Cortex of kidney (tissue), 1 donor: ENCODE data around the gene ANGPTL7.
"Not testable (repeated sequence)": the region's sequence is repeated elsewhere in the genome, so short reads cannot be mapped to it uniquely, and the experiment has no call there.

Experiments
- DNase-seq: peaks from one replicate; lab custom pipeline; 2025; lab: John Stamatoyannopoulos, UW

Gene ANGPTL7

DNA sequence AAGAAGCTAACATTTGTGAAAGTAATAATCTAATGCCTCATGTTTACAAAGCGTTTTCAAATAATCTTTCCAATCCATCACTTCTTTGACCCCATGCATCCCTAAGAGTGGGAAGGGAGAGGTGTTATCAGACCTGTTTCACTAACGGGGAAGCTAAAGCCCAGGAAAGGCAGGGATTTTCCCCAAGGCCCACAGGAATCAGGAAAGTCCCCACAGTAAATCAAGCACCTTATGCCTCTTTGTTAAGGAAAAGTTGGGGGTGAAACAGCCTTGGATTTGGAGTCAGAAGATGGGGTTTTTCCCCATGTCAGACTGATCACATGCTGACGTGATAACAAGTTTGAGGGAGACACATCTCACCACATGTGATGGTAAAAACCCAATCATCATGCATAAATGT, 20.0 kb upstream of the ANGPTL7 start:
- DNase-seq = no peak

DNA sequence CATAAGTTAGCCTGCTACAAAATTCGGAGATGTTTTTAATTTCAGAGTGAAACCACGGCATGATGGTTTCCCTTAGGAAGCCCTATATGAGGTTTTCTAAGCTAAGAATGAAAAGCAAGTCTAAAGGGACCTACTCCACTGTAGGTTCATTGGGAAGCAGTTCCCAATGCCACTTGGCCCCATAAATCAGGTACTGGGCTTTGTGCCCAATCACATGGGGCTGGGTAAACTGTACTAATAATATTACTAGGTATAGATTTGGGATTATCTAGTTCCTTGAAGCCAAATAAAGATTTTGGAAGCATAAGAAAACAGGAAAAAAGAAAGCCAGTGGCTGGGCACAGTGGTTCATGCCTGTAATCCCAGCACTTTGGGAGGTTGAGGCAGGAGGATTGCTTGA, 19.1 kb upstream of the ANGPTL7 start:
- no peak for DNase-seq

DNA sequence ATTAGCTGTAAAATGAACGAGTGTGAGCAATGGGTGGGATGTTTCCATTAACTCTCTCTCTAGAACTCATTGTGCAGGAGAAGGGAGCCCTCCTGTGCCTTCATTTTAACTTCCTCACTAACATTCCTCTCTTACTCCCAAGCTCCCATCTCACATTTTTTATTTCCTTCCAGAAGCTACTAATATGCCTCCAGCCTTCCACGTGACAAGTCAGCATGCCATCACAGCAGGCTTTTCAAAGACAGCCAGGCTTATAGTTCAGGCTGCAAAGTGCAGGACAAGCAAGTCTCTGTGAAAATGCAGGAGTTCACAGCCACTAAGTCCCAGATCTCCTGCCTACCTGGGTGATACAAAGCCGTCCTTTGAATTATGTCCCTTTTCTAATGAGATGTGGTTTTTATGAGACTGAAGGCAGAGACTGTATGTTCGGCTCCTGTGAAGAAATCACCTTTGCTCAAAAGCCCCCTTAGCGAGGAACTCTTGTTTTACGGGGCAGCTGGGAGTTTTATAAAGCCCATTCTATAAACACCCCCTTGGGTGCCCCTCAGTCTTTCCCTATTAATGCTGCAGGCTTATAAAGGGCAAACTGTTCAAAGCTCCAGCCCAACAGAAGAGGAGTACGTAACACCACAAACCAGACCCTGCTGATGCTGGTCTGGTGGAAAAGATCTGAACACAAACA, 14.8 kb upstream of the ANGPTL7 start:
- DNase-seq = no peak

DNA sequence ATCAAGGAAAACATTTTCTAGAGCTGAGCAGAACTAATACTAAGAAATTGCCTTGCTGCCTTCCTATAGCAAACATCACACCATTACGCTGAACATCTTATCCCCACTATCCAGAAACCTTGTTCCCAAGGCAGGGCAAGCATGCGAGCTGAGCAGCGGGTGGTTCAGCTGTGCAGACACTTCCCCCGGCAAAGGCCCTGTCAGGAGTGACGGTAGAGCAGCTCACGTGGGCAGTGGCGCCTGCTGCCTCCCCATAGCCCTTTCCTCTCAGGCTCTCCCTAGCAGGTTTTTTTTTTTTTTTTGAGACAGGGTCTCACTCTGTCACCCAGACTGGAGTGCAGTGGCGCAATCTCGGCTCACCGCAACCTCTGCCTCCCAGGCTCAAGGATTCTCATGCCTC, 13.7 kb upstream of the ANGPTL7 start:
- DNase-seq = no peak

DNA sequence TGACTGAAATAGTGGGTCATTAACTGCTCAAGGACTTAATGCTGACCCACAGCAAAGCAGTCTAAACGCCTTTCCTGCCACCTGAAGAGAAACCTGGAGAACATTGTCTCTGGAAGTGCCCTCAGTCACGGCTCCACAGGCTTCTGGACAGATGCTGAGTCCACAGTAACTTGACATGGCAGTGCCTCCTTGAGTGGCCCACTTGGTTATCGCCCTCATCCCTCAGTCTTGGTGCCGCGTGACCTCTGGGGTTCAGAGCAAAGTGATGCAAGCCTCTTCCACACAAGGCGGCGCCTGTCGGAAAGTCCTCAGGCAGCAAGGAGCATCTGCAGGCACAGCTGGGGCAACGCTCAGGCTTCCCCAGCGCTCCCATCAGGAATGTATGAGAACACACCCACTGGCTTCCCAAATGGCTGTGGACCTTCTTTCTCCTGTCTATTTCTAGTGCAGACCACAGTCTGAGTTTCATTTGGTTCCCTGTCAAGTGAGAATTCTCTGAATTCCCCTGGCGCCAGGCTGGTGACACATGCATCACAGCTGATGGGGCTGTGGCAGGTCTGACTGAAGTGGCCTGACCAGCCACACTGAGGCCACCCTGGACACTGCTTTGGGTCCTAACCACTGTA, 13.0 kb upstream of the ANGPTL7 start:
- DNase-seq = no peak

DNA sequence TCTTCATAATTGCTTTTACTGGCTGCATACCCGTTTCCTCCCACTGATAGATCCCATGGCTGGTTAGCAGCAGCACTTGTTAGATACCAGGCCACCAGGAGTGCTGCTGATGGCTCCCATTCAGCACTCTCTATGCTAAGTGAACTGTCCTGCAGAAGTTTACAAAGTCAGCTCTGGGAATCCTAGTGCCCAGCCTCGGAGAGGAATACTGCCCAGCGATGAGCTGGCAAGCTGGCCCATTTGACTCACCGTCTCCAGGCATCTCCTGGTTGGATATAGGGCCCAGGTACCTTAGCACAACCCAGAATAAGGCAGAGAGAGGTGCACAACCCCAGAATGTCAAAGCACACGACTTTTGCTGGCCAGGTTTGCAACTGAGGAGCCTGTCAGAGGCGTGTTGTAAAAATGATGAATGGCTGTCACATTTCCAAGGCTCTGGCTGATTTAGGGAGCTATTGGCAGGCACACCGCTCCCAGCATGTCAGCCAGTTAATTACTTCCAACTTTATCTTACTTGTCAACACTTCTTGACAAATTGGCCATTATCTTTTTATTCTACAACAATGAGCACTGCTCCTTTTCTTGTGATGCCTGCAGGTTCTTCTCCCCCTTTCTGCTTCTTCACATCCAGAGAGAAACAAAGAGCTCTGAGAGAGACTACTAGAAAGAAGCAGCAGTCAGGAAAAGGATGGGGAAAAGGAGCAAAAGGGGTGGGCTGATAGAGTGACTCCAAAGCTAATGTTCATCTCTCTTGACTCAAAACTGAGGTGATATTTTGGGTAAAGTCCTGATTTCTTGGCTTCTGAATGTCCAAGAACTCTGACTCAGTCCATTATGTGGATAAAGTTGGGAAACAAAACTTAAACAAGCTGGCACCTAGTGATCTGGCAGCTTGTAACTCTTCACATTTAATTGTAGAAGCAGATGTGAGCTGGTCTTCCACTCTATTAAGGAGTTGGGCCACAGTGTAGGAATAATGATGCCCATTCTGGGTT, 10.8 kb upstream of the ANGPTL7 start:
- no peak for DNase-seq

DNA sequence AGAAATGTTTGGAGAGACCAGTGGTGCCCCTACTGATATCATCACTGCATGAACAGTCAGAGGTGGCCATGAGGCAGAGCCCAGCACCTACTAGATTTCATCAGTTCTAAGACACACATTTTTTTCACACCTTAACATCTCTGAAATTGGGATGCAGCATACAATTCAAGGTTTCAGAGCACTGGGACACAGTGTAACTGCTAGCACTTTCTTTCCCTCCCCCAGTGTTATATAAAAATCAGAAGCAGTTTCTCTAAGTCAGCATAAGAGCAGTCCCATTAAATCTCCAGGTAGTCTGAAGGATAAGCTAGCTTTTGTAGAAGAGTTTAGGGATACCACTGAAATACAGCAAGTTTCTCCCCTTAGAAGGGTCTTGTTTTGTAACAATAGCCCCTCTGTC, 10.0 kb upstream of the ANGPTL7 start:
- DNase-seq = no peak

DNA sequence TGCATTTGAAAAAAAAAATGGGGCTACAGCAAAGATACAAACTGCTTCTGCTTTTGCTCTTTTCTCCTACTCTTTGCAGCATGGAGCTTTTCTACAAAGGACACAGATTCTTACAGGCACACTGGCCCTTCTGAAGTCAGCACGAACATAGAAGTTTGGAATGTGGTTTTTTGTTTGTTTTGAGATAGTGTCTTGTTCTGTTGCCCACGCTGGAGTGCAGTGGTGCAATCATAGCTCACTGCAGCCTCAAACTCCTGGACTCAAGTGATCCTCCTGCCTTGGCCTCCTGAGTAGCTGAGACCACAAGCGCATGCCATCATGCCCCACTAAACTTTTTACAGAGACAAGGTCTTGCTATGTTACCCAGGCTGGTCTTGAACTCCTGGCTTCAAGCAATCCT, 9.4 kb upstream of the ANGPTL7 start:
- DNase-seq = not testable (repeated sequence)

DNA sequence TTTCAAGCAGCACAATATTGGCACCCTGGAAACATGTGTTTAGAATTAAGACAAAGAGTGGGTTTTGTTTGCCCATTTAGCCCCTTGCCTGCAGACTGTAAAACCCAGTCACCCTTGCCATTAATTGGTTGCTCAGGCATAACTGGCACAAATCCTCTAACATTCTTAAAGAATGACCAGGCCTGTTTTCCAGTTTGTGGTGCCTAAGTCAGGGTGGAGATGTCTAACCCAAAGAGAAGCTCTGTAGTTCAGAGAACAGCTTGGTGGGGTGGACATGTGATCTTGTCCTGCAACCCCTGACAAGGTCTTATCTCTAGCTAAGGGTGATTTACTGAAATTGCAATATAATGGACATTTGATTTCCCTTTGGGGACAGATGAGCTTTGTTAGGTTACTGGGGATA, 8.8 kb upstream of the ANGPTL7 start:
- DNase-seq = no peak

DNA sequence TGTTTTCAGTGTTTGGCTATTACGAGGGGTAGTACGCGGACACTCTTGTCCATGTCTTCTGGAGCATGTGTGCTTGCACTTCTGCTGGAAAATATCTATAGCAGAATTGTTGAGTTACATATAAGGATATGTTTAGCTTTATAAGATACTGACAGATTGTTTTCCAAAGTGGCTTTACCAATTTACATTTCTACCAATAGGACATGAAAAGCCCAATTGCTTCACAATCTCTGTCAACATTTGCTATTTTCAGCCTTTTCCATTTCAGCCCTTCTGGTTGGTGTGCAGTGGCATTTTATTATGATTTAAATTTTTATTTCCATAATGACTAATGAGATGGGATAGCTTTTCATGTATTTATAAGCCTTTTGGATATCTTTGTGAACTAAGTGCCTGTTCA, 6.3 kb upstream of the ANGPTL7 start:
- DNase-seq = no peak

DNA sequence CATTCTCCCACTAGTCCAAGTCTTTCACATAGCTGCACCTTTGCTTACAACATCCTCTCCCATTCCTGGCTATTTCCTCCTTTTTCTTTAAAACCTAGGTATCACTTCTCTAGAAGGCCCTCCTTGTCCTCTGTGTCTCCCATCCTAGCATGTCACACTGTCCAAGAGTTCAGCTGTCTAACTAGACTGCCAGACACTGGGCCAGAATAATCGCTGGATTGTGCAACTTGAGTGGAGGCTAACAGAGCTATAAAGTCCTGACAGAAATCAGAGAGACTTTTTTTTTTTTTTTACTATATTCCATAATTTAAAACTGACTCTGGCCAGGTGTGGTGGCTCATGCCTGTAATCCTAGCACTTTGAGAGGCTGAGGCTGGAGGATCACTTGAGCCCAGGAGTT, 4.2 kb upstream of the ANGPTL7 start:
- DNase-seq = no peak

DNA sequence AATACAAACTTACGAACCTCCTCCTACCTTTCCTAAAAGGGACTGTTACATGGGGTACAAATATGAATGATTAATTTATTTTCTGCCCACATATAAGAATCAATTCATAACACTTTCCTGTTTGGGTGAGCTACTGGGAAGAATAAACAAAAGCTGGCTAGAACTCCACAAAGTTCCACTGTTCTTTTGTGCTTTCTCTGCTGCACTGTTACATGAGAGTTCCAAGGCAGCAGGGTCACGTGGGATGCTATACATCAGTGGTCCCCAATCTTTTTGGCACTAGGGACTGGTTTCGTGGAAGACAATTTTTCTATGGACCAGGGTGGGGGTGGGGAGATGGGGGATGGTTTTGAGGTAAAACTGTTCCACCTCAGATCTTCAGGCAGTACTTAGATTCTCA, 2.2 kb upstream of the ANGPTL7 start:
- DNase-seq = no peak

DNA sequence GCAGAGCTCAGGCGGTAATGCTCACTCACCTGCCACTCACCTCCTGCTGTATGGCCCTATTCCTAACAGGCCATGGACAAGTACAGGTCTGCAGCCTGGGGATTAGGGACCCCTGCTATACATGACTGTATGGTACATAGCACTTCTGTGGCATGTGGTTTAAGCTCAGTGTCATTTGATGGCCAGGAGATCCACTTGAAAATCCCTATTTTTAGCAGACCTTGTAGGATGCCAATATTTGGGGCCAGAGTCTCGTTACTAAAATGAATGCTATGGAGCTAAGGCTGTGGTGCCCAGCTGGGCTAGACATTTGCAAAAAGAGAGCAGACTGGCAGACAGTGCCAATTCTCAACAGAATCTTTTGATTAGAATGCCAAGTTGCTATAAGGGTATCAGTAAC, 1.7 kb upstream of the ANGPTL7 start:
- no peak for DNase-seq

DNA sequence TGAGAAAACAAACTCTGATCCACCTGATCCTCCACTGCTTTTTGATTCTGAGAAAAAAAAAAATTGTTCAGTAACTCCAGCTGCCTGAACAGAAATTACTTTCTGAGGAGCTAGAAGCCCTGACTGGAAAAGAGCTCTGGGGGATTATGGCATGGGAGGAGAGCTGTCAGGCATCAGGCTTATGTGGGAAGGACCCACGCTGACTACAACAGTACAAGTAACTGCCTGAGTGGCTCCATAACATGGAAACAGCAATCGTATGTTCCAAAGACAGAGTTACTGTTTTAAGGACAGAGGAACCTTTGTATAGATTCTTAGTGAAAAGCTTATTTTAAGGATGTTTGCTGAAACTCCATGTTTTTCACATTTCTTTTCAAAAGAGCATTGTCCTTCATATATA, 1.2 kb upstream of the ANGPTL7 start:
- no peak for DNase-seq

DNA sequence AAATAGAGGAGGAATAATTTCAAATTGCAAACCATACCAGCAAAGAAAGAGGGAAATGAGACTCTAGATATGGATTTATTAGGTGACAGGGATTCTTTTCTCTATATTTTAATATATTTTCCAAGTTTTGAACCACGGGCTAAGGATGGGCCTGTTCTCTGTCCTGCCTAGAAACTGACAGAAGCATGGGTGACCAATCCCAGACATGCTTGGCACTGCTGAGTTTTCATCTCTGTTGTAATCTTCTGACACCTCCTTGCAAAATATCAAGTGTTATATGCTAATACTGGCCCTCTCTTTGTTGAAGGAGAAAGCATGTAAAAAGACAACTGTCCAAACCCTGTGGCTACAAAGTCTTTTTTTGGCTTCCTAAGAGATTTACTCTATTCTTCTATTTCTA, 774 bp upstream of the ANGPTL7 start:
- DNase-seq = no peak

DNA sequence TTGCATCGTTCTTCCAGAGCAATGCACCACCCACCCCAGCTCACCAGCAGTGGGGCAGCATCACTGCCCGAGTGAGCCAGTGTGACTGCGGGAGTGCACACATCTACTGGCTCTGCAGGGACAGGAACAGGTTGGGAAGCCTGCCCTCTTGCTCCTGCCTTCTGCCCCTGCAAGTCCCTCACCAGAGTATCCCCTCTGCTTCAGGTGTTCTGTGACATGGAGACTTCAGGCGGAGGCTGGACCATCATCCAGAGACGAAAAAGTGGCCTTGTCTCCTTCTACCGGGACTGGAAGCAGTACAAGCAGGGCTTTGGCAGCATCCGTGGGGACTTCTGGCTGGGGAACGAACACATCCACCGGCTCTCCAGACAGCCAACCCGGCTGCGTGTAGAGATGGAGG, 4.2 kb downstream of the ANGPTL7 start:
- no peak for DNase-seq

DNA sequence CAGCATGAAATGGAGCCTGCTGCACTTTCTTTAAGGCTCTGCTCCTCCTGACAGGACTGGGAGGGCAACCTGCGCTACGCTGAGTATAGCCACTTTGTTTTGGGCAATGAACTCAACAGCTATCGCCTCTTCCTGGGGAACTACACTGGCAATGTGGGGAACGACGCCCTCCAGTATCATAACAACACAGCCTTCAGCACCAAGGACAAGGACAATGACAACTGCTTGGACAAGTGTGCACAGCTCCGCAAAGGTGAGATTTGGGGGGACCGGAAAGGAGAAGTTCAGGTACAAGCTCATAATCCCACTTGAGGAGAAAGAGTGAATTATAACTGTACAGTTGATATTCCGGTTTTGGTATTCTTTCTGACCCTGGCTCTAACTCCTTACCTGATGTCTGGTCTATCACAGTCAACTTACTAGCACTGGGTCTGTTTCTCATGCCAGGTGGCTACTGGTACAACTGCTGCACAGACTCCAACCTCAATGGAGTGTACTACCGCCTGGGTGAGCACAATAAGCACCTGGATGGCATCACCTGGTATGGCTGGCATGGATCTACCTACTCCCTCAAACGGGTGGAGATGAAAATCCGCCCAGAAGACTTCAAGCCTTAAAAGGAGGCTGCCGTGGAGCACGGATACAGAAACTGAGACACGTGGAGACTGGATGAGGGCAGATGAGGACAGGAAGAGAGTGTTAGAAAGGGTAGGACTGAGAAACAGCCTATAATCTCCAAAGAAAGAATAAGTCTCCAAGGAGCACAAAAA, 5.4 kb downstream of the ANGPTL7 start:
- no peak for DNase-seq

DNA sequence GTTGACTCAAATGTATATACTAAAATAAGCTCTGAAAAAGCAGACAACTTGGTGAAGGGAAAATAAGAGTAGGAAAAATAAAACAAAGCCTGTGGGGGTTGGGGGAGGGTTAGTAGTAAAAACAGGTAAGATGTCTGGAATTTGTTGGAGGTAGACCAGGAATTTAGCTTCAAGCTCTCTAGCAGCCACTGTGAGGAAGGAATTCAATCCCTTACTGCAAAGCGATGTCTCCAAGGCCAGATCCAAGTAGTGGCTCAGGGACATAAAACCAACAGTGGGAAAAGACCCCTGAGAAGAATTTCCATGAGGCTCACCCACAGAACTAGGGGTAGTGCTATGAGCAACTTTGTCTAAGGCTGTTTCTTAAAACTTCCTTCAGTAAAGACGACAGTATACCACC, 7.8 kb downstream of the ANGPTL7 start:
- DNase-seq = no peak

DNA sequence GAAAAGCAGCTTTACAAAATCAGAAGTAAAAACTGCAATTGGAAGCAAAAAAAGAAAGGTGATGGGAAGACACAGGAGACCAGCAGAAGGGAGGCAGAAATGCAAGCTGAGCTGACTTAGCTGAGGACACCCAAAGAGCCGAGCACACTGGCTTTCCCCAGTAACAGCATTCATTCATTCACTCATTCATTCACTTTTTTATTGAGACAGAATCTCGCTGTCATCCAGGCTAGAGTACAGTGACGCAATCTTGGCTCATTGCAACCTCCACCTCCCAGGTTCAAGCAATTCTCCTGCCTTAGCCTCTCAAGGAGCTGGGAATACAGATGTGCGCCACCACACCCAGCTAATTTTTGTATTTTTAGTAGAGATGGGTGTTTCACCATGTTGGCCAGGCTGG, 8.2 kb downstream of the ANGPTL7 start:
- DNase-seq = no peak

DNA sequence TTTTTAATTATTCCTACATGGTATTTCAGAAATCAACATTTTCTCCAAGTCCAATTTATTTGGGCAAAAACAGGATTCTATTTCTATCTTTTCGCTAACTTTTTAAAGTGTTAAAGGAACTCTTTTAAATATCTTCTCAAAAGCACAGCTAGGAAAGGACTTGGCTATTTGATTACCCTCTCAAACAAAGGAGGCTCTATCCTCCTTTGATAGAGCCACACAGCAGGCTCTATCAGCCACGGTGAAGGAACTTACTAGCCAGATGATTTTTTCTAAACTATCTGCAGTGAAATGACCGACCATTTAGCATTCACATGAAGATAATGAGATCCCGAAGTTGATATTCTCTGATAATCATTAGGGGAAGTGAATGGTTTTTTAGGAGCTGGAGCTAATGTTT, 9.1 kb downstream of the ANGPTL7 start:
- no peak for DNase-seq

DNA sequence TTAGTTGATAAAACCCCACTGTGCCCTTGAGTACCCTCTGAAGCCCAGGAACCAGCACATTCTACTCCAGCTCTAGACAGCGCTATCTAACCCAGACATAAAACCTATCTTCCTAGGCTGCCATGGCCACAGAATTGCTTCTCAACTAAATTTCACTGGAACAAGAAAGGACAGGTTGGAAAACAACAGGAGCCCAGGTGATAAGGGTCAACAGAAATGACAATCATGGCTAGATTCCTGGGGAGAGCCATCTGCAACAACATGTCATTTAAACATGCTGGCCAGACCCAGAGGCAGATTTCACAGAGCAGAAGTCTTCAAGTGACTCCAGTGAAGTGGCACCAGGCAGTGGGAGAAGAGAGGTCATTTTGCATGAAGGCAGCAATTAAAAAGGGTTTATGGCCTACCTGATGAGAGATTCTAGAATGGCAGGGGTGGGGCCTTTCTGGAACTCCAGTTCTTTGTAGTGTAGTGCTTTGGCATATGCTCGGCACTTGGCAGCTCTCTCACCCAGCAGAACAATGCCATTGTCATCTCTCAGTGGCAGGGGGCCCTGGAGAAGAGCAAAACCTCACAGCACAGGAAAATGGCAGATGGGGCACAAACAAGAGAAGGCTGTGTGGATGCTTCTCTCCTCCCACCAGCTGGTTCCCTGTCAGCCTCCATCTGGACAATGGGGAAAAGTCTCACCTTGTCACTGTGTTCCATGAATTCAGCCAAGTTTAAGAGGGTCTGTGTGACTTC, 9.9 kb downstream of the ANGPTL7 start:
- DNase-seq = no peak
